ENCODE measurements around the gene MAML3.

The MAML3 gene

GRCh38 chr4:139773560-139774318 lies 380.2 kb downstream of the MAML3 start:
- TF ChIP-seq GATA3 (IDR thresholded peaks at IDR 0.05; ENCODE audit: low read depth, low read length) (no peak), GATA2 (IDR thresholded peaks at IDR 0.05; ENCODE audit: low read depth, low read length) (no peak)

GRCh38 chr4:139770361-139770760 lies 383.6 kb downstream of the MAML3 start:
- TF ChIP-seq GATA2 (IDR thresholded peaks at IDR 0.05; ENCODE audit: low read depth, low read length), result no peak
- TF ChIP-seq GATA3 (IDR thresholded peaks at IDR 0.05; ENCODE audit: low read depth, low read length), result no peak

GRCh38 chr4:139769364-139769763 lies 384.6 kb downstream of the MAML3 start:
- TF ChIP-seq GATA2 (IDR thresholded peaks at IDR 0.05; ENCODE audit: low read depth, low read length), result no peak
- no peak for TF ChIP-seq GATA3 (IDR thresholded peaks at IDR 0.05; ENCODE audit: low read depth, low read length)

GRCh38 chr4:139768896-139769295 lies 385.1 kb downstream of the MAML3 start:
- TF ChIP-seq GATA3 (IDR thresholded peaks at IDR 0.05; ENCODE audit: low read depth, low read length), result no peak
- TF ChIP-seq GATA2 (IDR thresholded peaks at IDR 0.05; ENCODE audit: low read depth, low read length), result no peak

GRCh38 chr4:139768366-139768765 lies 385.6 kb downstream of the MAML3 start:
- TF ChIP-seq GATA3 (IDR thresholded peaks at IDR 0.05; ENCODE audit: low read depth, low read length) (no peak), GATA2 (IDR thresholded peaks at IDR 0.05; ENCODE audit: low read depth, low read length) (no peak)

- TF ChIP-seq GATA2 (IDR thresholded peaks at IDR 0.05; ENCODE audit: low read depth, low read length) (no peak), GATA3 (IDR thresholded peaks at IDR 0.05; ENCODE audit: low read depth, low read length) (no peak)
Measured at GRCh38 chr4:139767585-139767984, 386.4 kb downstream of the MAML3 start.

GRCh38 chr4:139767168-139767567 lies 386.8 kb downstream of the MAML3 start:
- no peak for TF ChIP-seq GATA3 (IDR thresholded peaks at IDR 0.05; ENCODE audit: low read depth, low read length)
- no peak for TF ChIP-seq GATA2 (IDR thresholded peaks at IDR 0.05; ENCODE audit: low read depth, low read length)

- TF ChIP-seq GATA2 (IDR thresholded peaks at IDR 0.05; ENCODE audit: low read depth, low read length) (no peak), GATA3 (IDR thresholded peaks at IDR 0.05; ENCODE audit: low read depth, low read length) (no peak)
Measured at GRCh38 chr4:139764686-139765310, 389.2 kb downstream of the MAML3 start.

- TF ChIP-seq GATA3 (IDR thresholded peaks at IDR 0.05; ENCODE audit: low read depth, low read length), result no peak
- TF ChIP-seq GATA2 (IDR thresholded peaks at IDR 0.05; ENCODE audit: low read depth, low read length), result no peak
Measured at GRCh38 chr4:139764182-139764581, 389.8 kb downstream of the MAML3 start.

- TF ChIP-seq GATA2 (IDR thresholded peaks at IDR 0.05; ENCODE audit: low read depth, low read length) (no peak), GATA3 (IDR thresholded peaks at IDR 0.05; ENCODE audit: low read depth, low read length) (no peak)
Measured at GRCh38 chr4:139763672-139764071, 390.3 kb downstream of the MAML3 start.

- TF ChIP-seq GATA2 (IDR thresholded peaks at IDR 0.05; ENCODE audit: low read depth, low read length) (no peak), GATA3 (IDR thresholded peaks at IDR 0.05; ENCODE audit: low read depth, low read length) (no peak)
Measured at GRCh38 chr4:139763205-139763604, 390.8 kb downstream of the MAML3 start.

- TF ChIP-seq GATA3 (IDR thresholded peaks at IDR 0.05; ENCODE audit: low read depth, low read length) (no peak), GATA2 (IDR thresholded peaks at IDR 0.05; ENCODE audit: low read depth, low read length) (no peak)
Measured at GRCh38 chr4:139762720-139763119, 391.3 kb downstream of the MAML3 start.

GRCh38 chr4:139761461-139761860 lies 392.5 kb downstream of the MAML3 start:
- no peak for TF ChIP-seq GATA3 (IDR thresholded peaks at IDR 0.05; ENCODE audit: low read depth, low read length)

GRCh38 chr4:139760567-139760966 lies 393.4 kb downstream of the MAML3 start:
- TF ChIP-seq GATA3 (IDR thresholded peaks at IDR 0.05; ENCODE audit: low read depth, low read length), result no peak
- no peak for TF ChIP-seq GATA2 (IDR thresholded peaks at IDR 0.05; ENCODE audit: low read depth, low read length)

- TF ChIP-seq GATA3 (IDR thresholded peaks at IDR 0.05; ENCODE audit: low read depth, low read length) (no peak), GATA2 (IDR thresholded peaks at IDR 0.05; ENCODE audit: low read depth, low read length) (no peak)
Measured at GRCh38 chr4:139759097-139759496, 394.9 kb downstream of the MAML3 start.
